Activated T-cell treated with anti-CD3 and anti-CD28 coated beads, Interleukin-2, amount 50 U/mL, for 1 hour (primary cell): ENCODE measurements around the gene CCL28.
"Not testable (repeated sequence)": the region's sequence is repeated elsewhere in the genome, so short reads cannot be mapped to it uniquely, and the experiment has no call there.

Experiments
- DNase-seq: peaks from one replicate; pipeline ENCODE4 v3.0.0-alpha.2; 2020

Gene CCL28, protein sequence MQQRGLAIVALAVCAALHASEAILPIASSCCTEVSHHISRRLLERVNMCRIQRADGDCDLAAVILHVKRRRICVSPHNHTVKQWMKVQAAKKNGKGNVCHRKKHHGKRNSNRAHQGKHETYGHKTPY

DNA sequence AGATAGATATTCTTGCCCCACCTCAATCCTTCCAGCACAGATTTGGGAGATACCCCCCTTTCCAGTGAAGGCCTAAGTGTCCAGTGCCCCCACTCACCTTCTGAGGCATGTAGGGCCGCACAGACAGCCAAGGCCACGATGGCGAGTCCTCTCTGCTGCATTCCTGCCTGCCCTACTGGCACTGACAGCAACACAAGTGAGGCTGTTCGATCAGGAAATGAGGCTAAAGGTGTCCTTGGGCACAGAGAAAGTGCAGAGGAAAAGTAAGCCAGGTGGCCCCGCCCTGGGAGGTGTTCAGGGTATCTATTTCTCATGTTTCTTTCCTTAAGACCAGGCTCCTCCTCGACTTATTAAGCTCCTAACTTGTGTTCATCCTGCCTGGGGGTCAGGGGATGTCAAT lies at the start of gene CCL28:
CCL28 (minus strand) TSS at position 236 of the 400 bp plus-strand sequence; CDS start at position 161, 75 bp downstream.
- DNase-seq = no peak

DNA sequence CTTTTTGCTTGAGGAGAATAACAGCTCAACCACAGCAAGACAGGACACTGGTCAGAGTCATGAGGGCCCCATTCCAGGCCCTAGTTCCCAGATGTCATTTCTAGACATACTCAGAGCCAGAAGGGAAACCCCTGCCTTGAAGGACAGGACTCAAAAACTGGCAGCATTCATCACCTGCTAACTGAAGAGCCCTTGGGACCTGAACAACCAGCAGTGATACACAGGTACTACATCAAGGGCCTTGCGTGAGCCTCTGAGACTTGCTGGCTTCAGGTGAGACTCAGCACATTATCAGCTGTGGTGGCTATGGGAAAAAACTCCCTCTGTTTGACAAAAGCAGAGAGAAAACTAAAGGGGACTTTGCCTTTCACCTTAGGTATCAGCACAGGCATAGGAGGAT lies 48.9 kb upstream of the CCL28 start:
- DNase-seq = no peak

DNA sequence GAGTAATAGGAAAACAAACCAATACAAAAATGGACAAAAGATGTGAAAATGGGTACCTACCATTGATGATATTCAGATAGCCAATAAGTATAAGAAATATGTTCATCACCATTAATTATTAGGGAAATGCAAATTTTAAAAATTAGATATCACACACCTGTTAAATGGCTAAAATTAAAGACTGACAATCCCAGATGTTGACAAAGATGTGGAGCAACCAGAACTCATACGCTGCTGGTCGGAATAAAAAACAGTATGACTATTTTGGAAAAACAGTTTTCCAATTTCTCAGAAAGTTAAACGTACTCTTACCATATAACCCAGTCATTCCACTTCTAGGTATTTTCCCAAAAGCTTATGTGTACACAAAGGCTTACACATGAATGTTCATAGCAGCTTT lies 44.4 kb upstream of the CCL28 start:
- DNase-seq = no peak

DNA sequence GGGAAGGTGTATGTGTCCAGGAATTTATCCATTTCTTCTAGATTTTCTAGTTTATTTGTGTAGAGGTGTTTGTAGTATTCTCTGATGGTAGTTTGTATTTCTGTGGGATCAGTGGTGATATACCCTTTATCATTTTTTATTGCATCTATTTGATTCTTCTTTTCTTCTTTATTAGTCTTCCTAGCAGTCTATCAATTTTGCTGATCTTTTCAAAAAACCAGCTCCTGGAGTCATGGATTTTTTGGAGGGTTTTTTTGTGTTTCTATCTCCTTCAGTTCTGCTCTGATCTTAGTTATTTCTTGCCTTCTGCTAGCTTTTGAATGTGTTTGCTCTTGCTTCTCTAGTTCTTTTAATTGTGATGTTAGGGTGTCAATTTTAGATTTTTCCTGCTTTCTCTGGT lies 29.4 kb upstream of the CCL28 start:
- DNase-seq = not testable (repeated sequence)

DNA sequence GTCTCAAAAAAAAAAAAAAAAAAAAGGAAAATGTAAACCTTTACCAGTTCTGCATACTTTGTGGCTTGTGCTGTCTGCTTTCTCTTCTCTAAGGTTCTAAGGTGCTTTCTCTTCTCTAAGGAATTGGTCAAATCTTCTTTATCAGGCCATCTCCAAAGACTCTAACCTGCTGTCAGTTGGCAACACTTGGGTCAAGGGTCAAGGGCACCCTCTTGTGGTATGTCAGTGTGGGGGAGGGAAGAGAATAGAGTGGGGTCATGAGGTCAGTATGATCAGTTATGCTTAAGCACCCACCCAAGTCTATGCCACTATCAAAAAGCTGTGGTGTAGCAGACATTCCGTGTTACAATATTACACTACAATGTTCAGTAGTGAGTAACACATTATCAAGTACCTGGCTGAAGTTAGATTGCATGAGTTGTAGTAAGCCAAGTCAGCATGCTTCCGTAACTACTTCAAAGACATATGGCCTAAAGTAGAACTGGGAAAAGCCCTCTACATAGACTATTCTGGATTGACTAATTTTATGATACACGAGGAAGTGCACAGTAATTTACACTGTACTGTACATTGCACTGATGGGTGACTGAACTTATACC lies 25.0 kb upstream of the CCL28 start:
- no peak for DNase-seq

DNA sequence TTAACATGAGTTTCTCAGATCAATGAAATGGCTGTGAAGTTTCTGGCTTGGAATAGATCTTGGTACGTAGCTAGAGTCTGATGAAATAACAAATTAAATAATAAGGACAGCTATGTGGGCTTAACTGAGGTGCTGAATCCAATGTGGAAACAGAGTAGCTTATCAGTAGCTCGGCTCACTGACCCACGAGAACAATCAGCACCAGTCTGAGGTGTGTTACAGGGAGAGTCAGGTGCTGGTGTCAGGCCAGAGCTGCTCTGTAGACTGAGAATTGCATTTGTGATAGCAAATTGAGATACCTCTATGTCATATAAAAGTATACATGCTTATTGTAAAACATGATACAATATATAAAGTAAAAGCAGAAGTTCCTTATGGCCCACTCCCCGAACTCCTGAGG lies 21.2 kb upstream of the CCL28 start:
- no peak for DNase-seq

DNA sequence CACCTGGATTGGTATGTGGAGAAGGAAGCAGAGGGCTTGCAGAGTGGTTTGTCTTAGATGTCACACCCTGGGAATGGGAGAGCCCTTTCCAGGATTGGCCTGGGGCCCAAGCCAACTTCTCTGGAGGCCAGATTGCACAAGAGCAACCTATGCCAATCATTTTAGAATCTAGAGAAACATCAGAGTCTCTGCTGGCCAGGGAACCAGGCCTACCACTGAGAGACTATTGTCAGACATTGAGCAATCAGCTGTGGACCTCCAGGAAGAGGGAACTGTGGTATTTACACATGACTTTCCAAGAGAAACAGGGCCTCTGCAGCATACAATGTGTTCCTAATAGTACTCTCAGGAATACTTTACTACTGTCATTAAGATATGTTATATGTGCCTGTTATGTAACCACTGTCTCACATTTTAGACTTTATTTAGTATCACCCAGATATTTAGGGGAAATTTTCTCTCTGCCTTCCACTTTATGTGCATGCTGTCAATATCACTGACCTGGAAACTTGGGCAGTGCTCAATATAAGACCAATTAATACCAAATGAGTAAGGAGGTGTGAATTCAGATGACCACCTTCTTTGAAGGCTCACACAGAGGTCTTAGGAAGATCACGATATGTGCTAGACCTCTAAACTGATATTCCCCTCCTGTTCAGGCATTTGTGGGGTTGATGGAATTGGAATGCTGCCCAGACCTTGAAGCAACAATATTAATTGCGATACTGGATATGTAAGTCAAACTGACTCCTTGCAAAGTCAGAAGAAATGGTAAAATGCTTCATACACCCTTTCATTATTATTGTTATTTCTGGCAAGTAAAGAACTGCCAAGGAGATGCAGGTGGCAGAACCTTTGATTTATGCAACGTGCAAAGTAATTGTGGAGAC lies 20.5 kb upstream of the CCL28 start:
- no peak for DNase-seq

DNA sequence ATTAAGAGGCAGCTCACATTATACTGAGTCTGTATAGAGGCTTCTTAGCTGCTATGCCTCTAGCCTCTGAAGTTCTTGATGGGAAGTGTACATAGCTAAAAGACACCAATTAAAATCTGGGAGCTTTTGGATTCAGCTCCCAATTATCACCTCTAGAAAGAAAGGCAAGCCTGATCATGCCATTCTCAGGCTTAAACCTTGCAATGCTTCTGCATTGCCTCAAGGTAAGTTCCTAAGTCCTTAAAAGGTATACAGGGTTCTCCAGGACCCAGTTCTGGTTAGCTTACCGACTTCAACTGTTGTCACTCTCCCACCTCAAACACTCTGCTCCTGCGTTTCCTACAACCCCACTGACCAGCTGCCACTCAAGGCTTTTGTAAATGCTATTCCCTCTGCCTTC lies 17.5 kb upstream of the CCL28 start:
- no peak for DNase-seq

DNA sequence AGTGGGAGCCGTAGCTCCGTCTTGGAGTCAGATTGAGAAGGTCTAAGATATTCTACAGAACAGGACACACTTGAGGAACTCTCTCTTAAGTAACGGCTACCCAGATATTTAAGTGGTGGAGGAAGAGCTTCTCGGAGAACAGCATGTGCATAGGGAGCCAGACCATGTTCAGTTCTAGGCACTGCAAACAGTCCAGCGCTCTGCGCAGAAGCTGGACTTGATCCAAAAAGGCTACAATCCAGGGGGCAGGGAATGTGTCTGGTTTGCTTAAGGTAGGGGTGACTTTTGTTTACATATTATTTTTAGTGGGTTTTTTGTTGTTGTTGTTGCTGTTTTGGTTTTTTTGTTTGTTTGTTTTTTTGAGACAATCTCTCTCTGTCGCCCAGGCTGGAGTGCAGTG lies 16.8 kb upstream of the CCL28 start:
- no peak for DNase-seq

DNA sequence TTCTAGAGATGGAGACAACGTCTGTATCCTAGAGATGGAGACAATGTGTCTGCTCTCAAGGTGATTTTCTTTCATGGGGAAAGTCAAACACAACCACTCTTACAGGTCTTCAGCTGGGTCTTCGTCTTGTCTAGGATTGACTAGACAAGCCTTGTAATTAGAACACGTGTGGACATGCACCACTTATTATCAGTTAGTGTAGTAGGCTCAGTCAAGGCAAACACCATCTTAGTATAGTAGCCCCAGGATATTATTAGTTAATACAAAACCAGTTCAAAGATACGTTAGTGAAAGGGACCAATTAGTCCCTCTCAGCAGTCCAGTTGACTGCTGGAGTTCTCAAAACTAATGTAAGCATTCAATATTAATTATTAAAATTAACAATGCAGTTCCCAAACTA lies 15.1 kb upstream of the CCL28 start:
- no peak for DNase-seq

DNA sequence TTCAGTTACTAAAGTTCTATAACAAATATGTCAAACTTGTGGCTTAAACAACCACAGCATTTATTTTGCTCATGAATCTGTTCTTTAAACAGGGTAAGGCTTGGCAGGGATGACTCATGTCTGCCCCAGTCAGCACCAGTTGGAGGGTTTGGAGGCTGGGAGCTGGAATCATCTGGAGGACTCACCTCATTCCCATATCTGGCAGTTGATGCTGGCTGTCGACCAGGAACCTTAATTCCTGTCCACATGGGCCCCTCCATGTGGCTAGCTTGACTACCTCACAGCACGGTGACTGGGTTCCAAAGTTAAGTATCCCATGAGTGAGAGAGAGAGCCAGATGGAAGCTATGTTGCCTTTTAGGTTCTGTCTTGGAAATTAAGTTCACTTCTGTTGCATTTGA lies 13.8 kb upstream of the CCL28 start:
- no peak for DNase-seq

DNA sequence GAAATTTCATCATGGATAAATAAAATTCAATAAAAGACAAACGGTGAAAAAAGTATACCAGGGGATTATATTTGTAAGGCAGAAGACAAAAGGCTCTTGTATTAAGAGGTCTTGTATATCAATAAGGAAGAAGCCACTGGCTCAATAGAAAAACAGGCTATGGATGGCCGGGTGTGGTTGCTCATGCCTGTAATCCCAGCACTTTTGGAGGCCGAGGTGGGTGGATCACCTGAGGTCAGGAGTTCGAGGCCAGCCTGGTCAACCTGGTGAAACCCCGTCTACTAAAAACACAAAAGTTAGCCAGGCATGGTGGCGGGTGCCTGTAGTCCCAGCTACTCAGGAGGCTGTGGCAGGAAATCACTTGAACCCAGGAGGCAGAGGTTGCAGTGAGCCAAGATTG lies 10.9 kb upstream of the CCL28 start:
- DNase-seq = not testable (repeated sequence)

DNA sequence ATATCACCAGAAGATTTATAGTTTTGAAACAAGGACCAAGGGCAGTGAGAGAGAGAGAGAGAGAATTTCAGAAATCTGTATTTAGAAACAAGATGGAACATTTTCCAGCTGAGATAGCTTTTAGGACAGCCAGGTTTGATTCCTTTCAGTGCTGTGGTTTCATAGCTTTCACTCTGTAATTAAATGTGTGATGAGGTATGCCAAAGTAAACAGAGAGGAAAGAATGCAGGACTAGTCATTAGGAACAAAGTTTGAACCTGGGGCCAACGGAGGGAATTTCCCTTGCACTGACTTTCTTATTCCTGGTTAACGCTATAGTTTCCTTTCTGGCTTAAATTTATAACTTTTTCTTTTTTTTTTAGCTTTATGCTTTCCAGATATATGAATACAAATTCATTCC lies 10.0 kb upstream of the CCL28 start:
- DNase-seq = no peak

DNA sequence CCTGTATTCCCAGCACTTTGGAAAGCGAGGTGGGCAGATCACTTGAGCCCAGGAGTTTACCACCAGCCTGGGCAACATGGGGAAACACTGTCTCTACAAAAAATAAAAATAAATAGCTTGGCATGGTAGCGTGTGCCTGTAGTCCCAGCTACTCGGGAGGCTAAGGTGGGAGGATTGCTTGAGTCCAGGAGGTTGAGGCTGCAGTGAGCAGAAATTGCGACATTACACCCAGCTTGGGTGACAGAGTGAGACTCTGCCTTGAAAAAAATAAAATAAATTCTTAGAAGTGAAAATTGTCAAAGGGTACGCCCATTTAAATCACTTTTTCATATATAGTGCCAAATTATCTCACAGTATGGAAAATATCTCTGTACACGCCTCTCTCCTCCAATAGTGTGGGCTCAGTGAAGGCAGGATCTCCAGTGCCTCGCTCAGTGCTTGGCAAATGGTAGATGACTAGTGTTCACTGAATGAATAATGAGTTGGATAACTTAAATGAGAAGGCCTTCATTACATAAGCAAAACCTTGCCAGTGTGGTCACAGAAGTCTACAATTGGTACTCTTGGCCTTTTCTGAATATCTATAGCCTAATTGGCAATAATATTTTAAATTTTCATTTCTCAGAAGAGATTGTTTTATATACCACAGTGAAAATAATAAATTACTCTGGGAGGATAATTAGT lies 9.4 kb upstream of the CCL28 start:
- DNase-seq = no peak

DNA sequence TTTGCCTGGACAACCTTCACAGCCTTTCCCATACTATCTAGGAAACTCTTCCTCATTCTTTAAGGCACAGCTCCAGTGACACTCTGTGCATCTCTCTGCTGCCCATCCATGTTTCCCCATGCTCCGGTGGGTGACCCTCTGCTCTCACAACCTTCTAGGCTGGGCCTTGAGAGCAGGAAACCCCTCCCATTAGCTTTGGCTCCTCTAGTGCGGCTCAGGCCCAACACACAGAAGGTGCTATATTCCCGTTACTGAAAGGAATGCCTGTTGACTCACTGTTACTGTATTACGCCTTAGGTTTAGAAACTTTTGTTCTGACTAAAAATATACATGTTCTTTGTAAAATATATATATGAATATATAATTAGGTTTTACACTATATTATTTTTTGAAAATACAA lies 8.1 kb upstream of the CCL28 start:
- no peak for DNase-seq

DNA sequence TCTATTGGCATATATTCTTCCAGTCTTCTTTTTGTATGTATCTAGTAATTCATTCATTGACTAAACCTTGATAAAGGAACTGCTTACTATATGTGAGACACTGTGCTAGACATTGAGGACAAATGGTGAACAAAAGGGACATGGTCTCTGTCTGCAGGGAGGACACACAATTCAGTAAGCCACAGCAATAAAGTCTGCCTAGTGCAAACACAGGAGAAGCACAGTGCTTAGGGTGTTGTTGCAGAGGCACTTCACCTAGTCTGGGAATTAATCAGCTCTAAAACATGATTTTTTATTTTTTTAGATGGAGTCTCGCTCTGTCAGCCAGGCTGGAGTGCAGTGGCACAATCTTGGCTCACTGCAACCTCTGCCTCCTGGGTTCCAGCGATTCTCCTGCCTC lies 6.4 kb upstream of the CCL28 start:
- DNase-seq = no peak

DNA sequence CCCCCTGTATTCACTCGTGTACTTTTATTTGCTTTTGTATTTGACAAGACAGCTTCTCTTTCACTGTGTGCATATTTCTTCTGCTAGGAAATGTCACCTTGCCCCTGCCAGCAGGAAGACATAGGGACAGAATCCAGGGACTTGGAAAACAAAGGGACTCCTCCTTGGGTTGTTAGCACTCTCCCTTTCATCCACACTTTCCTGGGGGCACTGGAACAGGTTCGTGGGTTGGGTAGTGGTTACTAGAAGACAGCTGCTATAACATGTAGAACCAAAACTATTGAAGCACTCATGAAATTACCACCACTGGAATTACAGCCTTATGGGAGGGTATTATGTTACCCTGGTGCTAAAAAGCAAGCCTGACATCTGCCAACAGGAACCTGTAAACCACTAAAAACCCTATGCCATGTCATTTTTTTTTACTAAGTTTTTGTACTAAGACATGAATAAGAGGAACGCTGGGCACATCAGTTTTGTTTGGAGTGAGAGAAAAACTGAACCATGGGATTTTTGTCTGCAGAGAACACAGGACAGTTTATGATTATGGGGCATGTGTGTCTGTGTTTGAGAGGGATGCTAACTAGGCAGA lies 4.7 kb upstream of the CCL28 start:
- DNase-seq = no peak

DNA sequence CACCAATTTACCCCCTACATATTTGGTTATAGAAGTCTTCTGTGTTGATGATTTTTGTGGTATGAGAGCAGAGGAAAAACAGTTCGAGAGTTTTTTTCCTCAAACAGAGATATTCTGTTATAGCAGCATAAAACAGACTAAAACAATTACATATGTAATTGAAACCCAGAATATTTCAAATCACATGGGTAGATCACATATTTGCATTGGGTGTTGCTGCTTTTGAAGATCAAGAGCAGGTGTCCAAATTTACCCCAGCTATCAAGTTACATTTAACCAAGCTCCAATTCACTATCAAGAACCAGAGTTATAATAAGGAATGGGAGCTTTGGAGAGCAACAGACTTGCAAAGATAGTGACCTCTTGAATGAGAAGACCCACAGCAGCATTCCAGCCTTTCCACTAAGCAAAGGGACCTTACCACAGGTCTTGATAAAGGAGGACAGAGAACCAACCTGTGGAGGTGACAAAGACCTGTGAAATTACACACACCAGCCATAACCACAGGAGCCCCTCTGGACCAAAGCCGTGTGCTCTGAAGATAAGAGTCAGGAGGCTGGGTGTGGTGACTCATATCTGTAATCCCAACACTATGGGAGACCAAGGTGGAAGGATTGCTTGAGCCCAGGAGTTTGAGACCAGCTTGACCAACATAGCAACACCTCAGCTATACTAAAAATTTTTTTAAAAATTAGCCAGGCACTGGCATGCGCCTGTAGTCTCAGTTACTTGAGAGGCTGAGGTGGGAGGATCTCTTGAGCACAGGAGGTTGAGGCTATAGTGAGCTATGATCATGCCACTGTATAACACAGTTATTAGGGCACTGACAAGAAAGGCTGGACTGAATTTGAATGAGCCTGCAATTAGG lies 4.0 kb upstream of the CCL28 start:
- no peak for DNase-seq

DNA sequence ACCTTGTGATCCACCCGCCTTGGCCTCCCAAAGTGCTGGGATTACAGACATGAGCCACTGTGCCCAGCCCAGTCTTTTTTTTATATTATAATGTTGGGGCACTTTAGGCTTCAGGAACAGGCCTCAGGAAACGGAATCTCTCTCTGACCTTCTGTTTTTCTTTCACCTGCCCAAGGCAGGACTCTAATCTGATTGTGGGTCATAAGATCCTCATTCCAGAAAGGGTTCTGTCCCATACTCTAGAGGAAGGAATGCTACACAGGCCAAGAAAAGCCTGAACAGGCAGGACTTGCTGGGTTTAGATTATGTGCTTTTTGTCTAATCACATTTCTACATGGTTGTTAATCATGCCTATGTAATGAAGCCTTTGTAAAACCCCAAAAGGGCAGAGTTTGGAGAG lies 1.8 kb upstream of the CCL28 start:
- DNase-seq = no peak

DNA sequence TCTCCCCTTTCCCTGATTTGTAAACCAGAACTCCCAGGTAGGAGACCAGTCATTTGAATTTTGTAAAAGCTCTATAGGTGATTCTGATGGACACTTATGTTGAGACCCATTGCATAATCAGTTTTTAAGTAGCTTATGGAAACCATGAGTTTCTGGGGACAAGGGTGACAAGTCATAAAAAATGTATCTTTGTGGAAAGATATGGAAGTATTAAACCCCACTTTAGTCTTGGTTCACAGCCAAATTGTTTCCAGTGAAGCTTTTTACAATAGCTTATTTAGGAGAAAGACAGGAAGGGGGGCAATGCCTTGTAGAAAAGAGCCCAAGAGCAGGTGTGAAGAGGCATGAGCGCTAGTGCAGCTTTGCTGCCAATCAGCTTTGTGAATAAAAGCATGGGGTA lies 453 bp upstream of the CCL28 start:
- no peak for DNase-seq

DNA sequence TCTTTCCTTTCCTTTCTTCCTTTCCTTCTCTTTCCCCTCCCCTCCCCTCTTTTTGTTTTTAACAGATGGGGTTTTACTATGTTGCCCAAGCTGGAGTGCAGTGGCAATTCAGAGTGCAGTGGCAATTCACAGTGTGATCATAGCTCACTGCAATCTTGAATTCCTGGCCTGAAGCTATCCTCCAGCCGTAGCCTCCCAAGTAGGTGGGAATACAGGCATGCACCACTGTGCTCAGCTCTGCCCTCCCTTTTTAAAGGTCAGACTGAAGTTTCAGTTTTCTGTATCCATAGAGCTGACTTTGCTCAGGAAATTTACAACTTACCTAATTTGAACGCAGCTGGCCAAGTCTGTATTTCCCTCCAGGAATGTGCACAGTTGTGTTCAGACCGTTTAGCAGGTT lies 696 bp downstream of the CCL28 start:
- DNase-seq = no peak

DNA sequence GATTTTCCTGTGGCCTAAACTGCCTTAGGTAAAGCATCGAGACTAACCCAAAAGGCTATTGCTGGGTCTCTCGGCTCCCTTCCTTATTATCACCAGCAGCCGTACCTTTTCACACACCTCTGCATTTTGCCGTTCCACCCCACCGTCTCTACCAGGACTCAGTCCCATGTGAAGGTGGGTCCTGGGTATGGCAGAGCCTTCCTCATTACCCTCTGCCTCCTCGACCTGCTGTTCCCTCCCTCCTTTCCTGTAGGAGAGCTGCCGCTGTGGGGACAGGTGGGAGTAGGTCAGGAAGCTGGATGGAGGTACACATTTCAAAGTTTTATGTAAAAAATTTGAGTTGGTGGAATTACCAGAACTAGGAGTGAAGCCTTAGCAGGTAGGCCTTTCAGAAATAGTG lies 1.8 kb downstream of the CCL28 start:
- DNase-seq = no peak
